Endothelial cell of umbilical vein (primary cell): ENCODE data around the gene C3orf22. TPM values are rescaled to one million over a fixed set of nuclear protein-coding genes. Genes with fewer than 3 reads are reported as not detected.

ENCODE experiments used
- BruUV-seq: library from RNA; stranded (reverse); fragments of 400-500 nt; replicated peaks from 2 replicates; lab custom pipeline; 2021; lab: Mats Ljungman, UMichigan
- CTCF ChIA-PET: fragments of 300-600, 350-600 bp; sonication (Branson Sonifier 250); formaldehyde crosslinking; loops from one replicate; lab custom pipeline; 2021; ENCODE audit warnings: antibody characterized with exemption, inconsistent platforms; lab: Charles Lee
- POLR2A ChIA-PET: fragments of 300-600, 350-600 bp; sonication (Branson Sonifier 250); formaldehyde crosslinking; loops from one replicate; lab custom pipeline; 2021; ENCODE audit warnings: antibody characterized with exemption, inconsistent platforms; lab: Charles Lee
- DNase-seq: peaks from one replicate; pipeline ENCODE4 v3.0.0-alpha.2; 2011; ENCODE audit warnings: low read depth, low spot score
- FAIRE-seq: peaks from 2 replicates; lab custom pipeline; 2011; peaks lifted over from hg19 to GRCh38; lab: Jason Lieb, UNC
- H2AFZ ChIP-seq: 2 replicates; pipeline ENCODE4 v1.6.0; 2012; ENCODE audit warnings: low read depth, low read length, control low read depth, inconsistent platforms
- H3K27ac ChIP-seq: 2 replicates; pipeline ENCODE4 v1.5.1; 2011; ENCODE audit warnings: low read depth, mild to moderate bottlenecking, control low read depth, low read length, moderate library complexity; ENCODE audit not compliant: insufficient read depth
- H3K27me3 ChIP-seq, 2 experiments: 2 replicates each; pipeline versions ENCODE4 v1.6.0 to v1.6.1; 2011; ENCODE audit warnings: low read length in 2 of 2, mixed read lengths in 1 of 2; ENCODE audit not compliant: control insufficient read depth in 2 of 2, insufficient read depth in 2 of 2
- H3K36me3 ChIP-seq, 2 experiments: 2 replicates in 1 of 2; 3 replicates in 1 of 2; pipeline ENCODE4 v1.5.1; 2011; ENCODE audit warnings: low read length in 2 of 2, mild to moderate bottlenecking in 1 of 2, moderate library complexity in 1 of 2; ENCODE audit not compliant: control insufficient read depth in 2 of 2, insufficient read depth in 2 of 2; ENCODE audit errors: extremely low read depth in 1 of 2
- H3K4me1 ChIP-seq: 3 replicates; pipeline ENCODE4 v1.5.1; 2011; ENCODE audit warnings: mild to moderate bottlenecking, low read length; ENCODE audit not compliant: control insufficient read depth, insufficient read depth; ENCODE audit errors: extremely low read depth
- H3K4me2 ChIP-seq: 2 replicates; pipeline ENCODE4 v1.6.1; 2011; ENCODE audit warnings: low read length, control low read depth, mixed read lengths; ENCODE audit not compliant: insufficient read depth
- H3K4me3 ChIP-seq, 3 experiments: fragments of 200-600 bp in 1 of 3; sonication (generic), shearing (Covaris generic) in 1 of 3; replicated peaks in 1 of 3; 2 replicates each; pipeline ENCODE4 v1.5.1; 2011 to 2016; ENCODE audit warnings: control low read depth in 3 of 3, low read length in 3 of 3, mild to moderate bottlenecking in 2 of 3, inconsistent platforms in 1 of 3, low read depth in 1 of 3, moderate library complexity in 1 of 3; ENCODE audit not compliant: insufficient read depth in 1 of 3
- H3K79me2 ChIP-seq: 2 replicates; pipeline ENCODE4 v1.6.0; 2012; ENCODE audit warnings: low read length, inconsistent platforms; ENCODE audit not compliant: control insufficient read depth, insufficient read depth
- H3K9ac ChIP-seq: replicated peaks from 2 replicates; pipeline ENCODE3; 2011; ENCODE audit warnings: low read length, control low read depth; ENCODE audit not compliant: insufficient read depth; ENCODE audit errors: extremely low read depth
- H3K9me1 ChIP-seq: replicated peaks from 3 replicates; pipeline ENCODE4 v1.6.0; 2011; ENCODE audit warnings: mild to moderate bottlenecking, low read length; ENCODE audit not compliant: control insufficient read depth, insufficient read depth; ENCODE audit errors: extremely low read depth
- H3K9me3 ChIP-seq: replicated peaks from 2 replicates; pipeline ENCODE4 v1.5.1; 2012; ENCODE audit warnings: low read length, inconsistent platforms; ENCODE audit not compliant: control insufficient read depth, insufficient read depth
- H4K20me1 ChIP-seq: replicated peaks from 2 replicates; pipeline ENCODE3; 2011; ENCODE audit warnings: mild to moderate bottlenecking, low read length; ENCODE audit not compliant: control insufficient read depth, insufficient read depth; ENCODE audit errors: extremely low read depth
- GATA2 ChIP-seq: IDR thresholded peaks from 2 replicates; pipeline ENCODE4 v1.7.0; 2011; ENCODE audit warnings: low read depth, mild to moderate bottlenecking, moderate library complexity, mixed read lengths, low read length; ENCODE audit not compliant: insufficient read length, insufficient read depth
- JUN ChIP-seq: IDR thresholded peaks from 2 replicates; pipeline ENCODE4 v1.6.1; 2011; ENCODE audit warnings: borderline replicate concordance, low read depth; ENCODE audit not compliant: insufficient read length, insufficient read depth
- MAX ChIP-seq: IDR thresholded peaks from 2 replicates; pipeline ENCODE4 v1.6.1; 2011; ENCODE audit not compliant: insufficient read depth, insufficient read length
- MYC ChIP-seq: IDR thresholded peaks from one replicate; pipeline ENCODE4 v1.6.1; 2011; ENCODE audit warnings: mild to moderate bottlenecking, low read depth, low read length
- POLR2A ChIP-seq: IDR thresholded peaks from 2 replicates; pipeline ENCODE4 v1.6.1; 2012; ENCODE audit warnings: low read depth, mild to moderate bottlenecking, control low read depth, low read length
- dilution Hi-C: fragments of 300-500 bp; cut with MboI; formaldehyde crosslinking; loops from one replicate; pipeline ENCODE4 v1.15.0; 2019; ENCODE audit warnings: low sequenced_read_pairs; ENCODE audit not compliant: extremely low pct_ligation_motif_present
- intact Hi-C: fragments of 100-400 bp; cut with micrococcal nuclease; formaldehyde crosslinking; loops from one replicate; pipeline ENCODE4 v1.10.0; 2022
- polyA plus RNA-seq, 4 experiments: library from polyadenylated mRNA; depleted of rRNA in 3 of 4; stranded (reverse) in 3 of 4; unstranded in 1 of 4; fragments of >200 nt; gene quantifications; 2 replicates each; pipeline versions ENCODE4 v1.2.1 to v1.2.3, GENCODE V29; 2011 to 2012; ENCODE audit warnings: missing spikeins in 1 of 4
- total RNA-seq: library from RNA; stranded (reverse); gene quantifications from 2 replicates; pipeline ENCODE4 v1.2.3, GENCODE V29; 2021

Gene C3orf22
- total and polyA plus RNA-seq, 2 donors (not counting 3 experiments of a cell fraction or from before 2014, with no cell fraction given), result not detected

- Histone ChIP-seq H3K9ac (no peak overlapping the region), H3K36me3 (no peaks in the 10 kb centered on the region), H4K20me1 (no peaks in the 10 kb centered on the region), H2AFZ (no peak overlapping the region), H3K9me1 (no peaks in the 10 kb centered on the region), H3K27me3 (no peaks in the 10 kb centered on the region), H3K4me2 (no peak overlapping the region), H3K4me3 (no peak overlapping the region), H3K27ac (no peak overlapping the region), H3K9me3 (no peaks in the 10 kb centered on the region), H3K4me1 (no peaks in the 10 kb centered on the region), H3K79me2 (no peaks in the 10 kb centered on the region)
- no peak for DNase-seq
- dilution Hi-C loops (no loop called here), intact Hi-C loops (no loop called here)
- POLR2A ChIA-PET, result no interaction called here
- CTCF ChIA-PET, result no interaction called here
- FAIRE-seq, result no peak
- no TSS peak for BruUV-seq
- TF ChIP-seq JUN, result no peak
- TF ChIP-seq GATA2, result no peak
- TF ChIP-seq MYC, result no peak
- no peak for TF ChIP-seq MAX
- no peak for TF ChIP-seq POLR2A
These were observed 50.8 kb downstream of the C3orf22 start for GRCh38 chr3:126507886-126508285.

GRCh38 chr3:126503701-126504100, 55.0 kb downstream of the C3orf22 start:
- no peak overlapping the region for H3K9ac ChIP-seq
- intact Hi-C loops (no loop called here), dilution Hi-C loops (no loop called here)
- no peaks in the 10 kb centered on the region for H3K79me2 ChIP-seq
- no peaks in the 10 kb centered on the region for H3K36me3 ChIP-seq
- no peaks in the 10 kb centered on the region for H3K9me3 ChIP-seq
- no peak overlapping the region for H2AFZ ChIP-seq
- H3K27me3 ChIP-seq, result no peaks in the 10 kb centered on the region
- no peak for DNase-seq
- H3K27ac ChIP-seq, result no peak overlapping the region
- no peaks in the 10 kb centered on the region for H4K20me1 ChIP-seq
- CTCF ChIA-PET, result no interaction called here
- FAIRE-seq, result no peak
- no peak overlapping the region for H3K4me2 ChIP-seq
- no TSS peak for BruUV-seq
- H3K9me1 ChIP-seq, result no peaks in the 10 kb centered on the region
- POLR2A ChIA-PET, result no interaction called here
- no peaks in the 10 kb centered on the region for H3K4me1 ChIP-seq
- TF ChIP-seq MAX, result no peak
- no peak for TF ChIP-seq JUN
- TF ChIP-seq GATA2, result no peak
- no peak overlapping the region for H3K4me3 ChIP-seq
